B cell (primary cell): ENCODE results near the gene FBXW4. TPM values are rescaled to one million over a fixed set of nuclear protein-coding genes. Genes with fewer than 3 reads are reported as not detected.

Experiments used
- ATAC-seq: fragments of 200-7000 bp; cut with Tn5 transposase; one replicate; pipeline ENCODE4 v1.10.0; 2021; ENCODE audit warnings: low read depth, mild to moderate bottlenecking, moderate number of reproducible peaks, moderate library complexity
- CTCF ChIA-PET: fragments of 350-600 bp; sonication (Branson Sonifier 250); formaldehyde crosslinking; loops from one replicate; lab custom pipeline; 2021; ENCODE audit warnings: antibody characterized with exemption, inconsistent platforms; lab: Charles Lee
- POLR2A ChIA-PET: fragments of 350-600 bp; sonication (Branson Sonifier 250); formaldehyde crosslinking; loops from one replicate; lab custom pipeline; 2021; ENCODE audit warnings: antibody characterized with exemption; lab: Charles Lee
- DNase-seq: peaks from one replicate; pipeline ENCODE4 v3.0.0; 2013
- H2AFZ ChIP-seq: 2 replicates; pipeline ENCODE4 v1.6.1; 2012; ENCODE audit warnings: mild to moderate bottlenecking, low read depth, low read length; ENCODE audit not compliant: insufficient read depth, poor library complexity, severe bottlenecking
- H3K27ac ChIP-seq, 2 donors: 1 replicate in 1 of 2; 2 replicates in 1 of 2; pipeline ENCODE4 v1.5.1; 2012 to 2013; ENCODE audit warnings: low read length in 2 of 2, mild to moderate bottlenecking in 2 of 2, moderate library complexity in 1 of 2
- H3K27me3 ChIP-seq, 4 experiments: fragments of 200-600 bp in 1 of 4; sonication (generic) in 1 of 4; replicated peaks in 1 of 4; 1 replicate in 2 of 4; 2 replicates in 2 of 4; pipeline versions ENCODE4 v1.6.1 to v1.7.0; 2013 to 2016; ENCODE audit warnings: low read length in 3 of 4, mild to moderate bottlenecking in 2 of 4, mixed read lengths in 1 of 4, moderate library complexity in 1 of 4; ENCODE audit not compliant: insufficient read depth in 4 of 4, control insufficient read depth in 3 of 4; ENCODE audit errors: control extremely low read depth in 1 of 4
- H3K36me3 ChIP-seq, 2 experiments: replicated peaks in 1 of 2; 1 replicate in 1 of 2; 2 replicates in 1 of 2; pipeline versions ENCODE4 v1.6.1 to v1.7.1; 2013; ENCODE audit warnings: low read length in 1 of 2; ENCODE audit not compliant: insufficient read depth in 2 of 2, control insufficient read depth in 1 of 2; ENCODE audit errors: control extremely low read depth in 1 of 2, extremely low read depth in 1 of 2
- H3K4me1 ChIP-seq, 2 donors: fragments of 200-600 bp in 1 of 2; sonication (generic) in 1 of 2; 1 replicate in 1 of 2; 2 replicates in 1 of 2; pipeline versions ENCODE4 v1.5.1 to v1.6.1; 2013 to 2017; ENCODE audit warnings: low read length in 2 of 2; ENCODE audit not compliant: control insufficient read depth in 2 of 2, insufficient read depth in 2 of 2
- H3K4me2 ChIP-seq: replicated peaks from 2 replicates; pipeline ENCODE3; 2012; ENCODE audit warnings: mild to moderate bottlenecking, low read depth, low read length; ENCODE audit not compliant: poor library complexity, severe bottlenecking
- H3K4me3 ChIP-seq, 5 experiments: fragments of 200-600 bp in 1 of 5; sonication (generic) in 1 of 5; 1 replicate in 3 of 5; 2 replicates in 2 of 5; pipeline versions ENCODE4 v1.5.1 to v1.7.0; 2011 to 2016; ENCODE audit warnings: low read length in 4 of 5, mild to moderate bottlenecking in 4 of 5, low read depth in 2 of 5, control low read depth in 1 of 5, moderate library complexity in 1 of 5; ENCODE audit not compliant: insufficient read depth in 1 of 5; ENCODE audit errors: control extremely low read depth in 1 of 5, extremely low read depth in 1 of 5
- H3K79me2 ChIP-seq: fragments of 200-600 bp; sonication (generic); one replicate; pipeline ENCODE4 v1.6.0; 2016; ENCODE audit warnings: low read length; ENCODE audit not compliant: control insufficient read depth, insufficient read depth
- H3K9ac ChIP-seq: fragments of 200-600 bp; sonication (generic); 2 replicates; pipeline ENCODE4 v1.6.1; 2017; ENCODE audit warnings: mild to moderate bottlenecking, low read length, moderate library complexity
- H3K9me3 ChIP-seq, 3 donors: one replicate each; pipeline versions ENCODE4 v1.6.1 to v1.7.1; 2013; ENCODE audit warnings: low read length in 2 of 3; ENCODE audit not compliant: control insufficient read depth in 2 of 3, insufficient read depth in 1 of 3; ENCODE audit errors: control extremely low read depth in 1 of 3
- H4K20me1 ChIP-seq: 2 replicates; pipeline ENCODE4 v1.6.0; 2012; ENCODE audit warnings: mild to moderate bottlenecking, low read length; ENCODE audit not compliant: insufficient read depth, control insufficient read depth, poor library complexity, severe bottlenecking
- H3K27ac Mint-ChIP-seq: one replicate; pipeline ENCODE4 v1.8.0; 2021; ENCODE audit warnings: mixed read lengths
- H3K27me3 Mint-ChIP-seq: one replicate; pipeline ENCODE4 v1.8.0; 2021; ENCODE audit warnings: mixed read lengths
- H3K4me1 Mint-ChIP-seq: one replicate; pipeline ENCODE4 v1.8.0; 2021; ENCODE audit warnings: mixed read lengths
- H3K4me3 Mint-ChIP-seq: one replicate; pipeline ENCODE4 v1.8.0; 2021; ENCODE audit warnings: mixed read lengths
- H3K9me3 Mint-ChIP-seq: one replicate; pipeline ENCODE4 v1.8.0; 2022; ENCODE audit warnings: mixed read lengths; ENCODE audit not compliant: insufficient read depth
- EZH2 ChIP-seq: IDR thresholded peaks from 2 replicates; pipeline ENCODE4 v1.6.1; 2012; ENCODE audit warnings: borderline replicate concordance, low read depth, mild to moderate bottlenecking, moderate library complexity, low read length; ENCODE audit not compliant: insufficient read depth, poor library complexity, severe bottlenecking
- WGBS: methylation state at CpG from one replicate; pipeline ENCODE4 v1.1.5; 2013; ENCODE audit warnings: missing lambda C conversion rate; ENCODE audit not compliant: insufficient coverage; 5-methylcytosine and 5-hydroxymethylcytosine counted together
- intact Hi-C: fragments of 100-400 bp; cut with micrococcal nuclease; formaldehyde crosslinking; loops from one replicate; pipeline ENCODE4 v1.10.0; 2022
- polyA plus RNA-seq: library from polyadenylated mRNA; depleted of rRNA; stranded (reverse); fragments of >200 nt; gene quantifications from 2 replicates; pipeline ENCODE4 v1.2.3, GENCODE V29; 2012
- total RNA-seq, 2 donors: library from RNA; stranded (reverse); fragments of 120-200 nt in 1 of 2; gene quantifications; 1 replicate in 1 of 2; 2 replicates in 1 of 2; pipeline versions ENCODE4 v1.2.3 to v1.2.4, GENCODE V29; 2013 to 2022
- TF ChIP-seq, protein P1 (sequence below): fragments of 200-600 bp; IDR thresholded peaks from one replicate; pipeline ENCODE4 v1.8.0; 2022; ENCODE audit warnings: antibody characterized with exemption, mild to moderate bottlenecking

FBXW4 gene
- total and polyA plus RNA-seq, 2 donors (not counting 1 experiment from before 2014, with no cell fraction given), result 72.9 to 99.6 TPM

- Mint-ChIP-seq H3K9me3 (no peaks in the 10 kb centered on the region), H3K4me3 (no peak overlapping the region), H3K4me1 (peaks cover 11% of the 10 kb centered on the region), H3K27me3 (no peaks in the 10 kb centered on the region), H3K27ac (peak overlapping the region; percentile 4)
- no peak overlapping the region for H3K4me2 ChIP-seq
- peaks cover 15% of the 10 kb centered on the region for H3K79me2 ChIP-seq
- H2AFZ ChIP-seq, result no peak overlapping the region
- 61% methylated on average over 4 of the region's 4 CpGs for WGBS
- H3K9ac ChIP-seq, result no peak overlapping the region
- intact Hi-C loops, result no loop called here
- H3K4me3 ChIP-seq, result no peak overlapping the region
- TF ChIP-seq, protein P1, sequence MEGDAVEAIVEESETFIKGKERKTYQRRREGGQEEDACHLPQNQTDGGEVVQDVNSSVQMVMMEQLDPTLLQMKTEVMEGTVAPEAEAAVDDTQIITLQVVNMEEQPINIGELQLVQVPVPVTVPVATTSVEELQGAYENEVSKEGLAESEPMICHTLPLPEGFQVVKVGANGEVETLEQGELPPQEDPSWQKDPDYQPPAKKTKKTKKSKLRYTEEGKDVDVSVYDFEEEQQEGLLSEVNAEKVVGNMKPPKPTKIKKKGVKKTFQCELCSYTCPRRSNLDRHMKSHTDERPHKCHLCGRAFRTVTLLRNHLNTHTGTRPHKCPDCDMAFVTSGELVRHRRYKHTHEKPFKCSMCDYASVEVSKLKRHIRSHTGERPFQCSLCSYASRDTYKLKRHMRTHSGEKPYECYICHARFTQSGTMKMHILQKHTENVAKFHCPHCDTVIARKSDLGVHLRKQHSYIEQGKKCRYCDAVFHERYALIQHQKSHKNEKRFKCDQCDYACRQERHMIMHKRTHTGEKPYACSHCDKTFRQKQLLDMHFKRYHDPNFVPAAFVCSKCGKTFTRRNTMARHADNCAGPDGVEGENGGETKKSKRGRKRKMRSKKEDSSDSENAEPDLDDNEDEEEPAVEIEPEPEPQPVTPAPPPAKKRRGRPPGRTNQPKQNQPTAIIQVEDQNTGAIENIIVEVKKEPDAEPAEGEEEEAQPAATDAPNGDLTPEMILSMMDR, result no peak
- TF ChIP-seq EZH2, result no peak
- H4K20me1 ChIP-seq, result peaks cover 50% of the 10 kb centered on the region
- H3K4me1 ChIP-seq, result no peaks in the 10 kb centered on the region
- H3K27ac ChIP-seq, result no peak overlapping the region
- DNase-seq (no peak), ATAC-seq (no peak)
- H3K9me3 ChIP-seq, result no peaks in the 10 kb centered on the region
- POLR2A ChIA-PET, result no interaction called here
- H3K27me3 ChIP-seq, result no peaks in the 10 kb centered on the region
- H3K36me3 ChIP-seq, result peaks cover 2 to 66% of the 10 kb centered on the region in 2 experiments
- CTCF ChIA-PET, result interaction anchor here (1.1 kb wide), 1 partner anchor 22 kb away, joined by 3 read pairs; no protein-coding TSS in a partner anchor
Observed at GRCh38 chr10:101624526-101625102, 70.4 kb downstream of the FBXW4 start.

DNA sequence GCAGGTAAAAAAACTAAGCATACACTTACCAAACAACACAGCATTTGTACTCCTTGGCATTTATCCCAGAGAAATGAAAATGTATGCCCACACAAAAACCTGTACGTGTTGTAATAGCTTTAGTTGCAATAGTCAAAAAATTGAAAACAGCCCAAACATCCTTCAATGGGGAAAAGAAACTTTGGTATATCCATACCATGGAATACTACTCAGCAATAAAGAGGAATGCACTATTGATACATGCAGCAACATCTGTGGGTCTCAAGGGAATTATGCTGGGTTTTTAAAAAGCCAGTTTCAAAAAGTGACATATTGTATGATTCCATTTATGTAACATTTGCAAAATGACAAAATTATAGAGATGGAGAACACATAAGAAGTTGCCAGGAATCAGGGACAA is 71.4 kb downstream of the FBXW4 start:
- CTCF ChIA-PET, result no interaction called here
- TF ChIP-seq, protein P1, result no peak
- no peak for TF ChIP-seq EZH2
- Histone ChIP-seq H3K4me2 (no peak overlapping the region), H3K4me1 (peaks cover 6 to 8% of the 10 kb centered on the region in 2 donors), H3K79me2 (peaks cover 8% of the 10 kb centered on the region), H3K36me3 (peaks cover 2 to 64% of the 10 kb centered on the region in 2 experiments), H3K9me3 (no peaks in the 10 kb centered on the region), H3K4me3 (no peak overlapping the region), H3K27me3 (no peaks in the 10 kb centered on the region), H2AFZ (no peak overlapping the region), H4K20me1 (peaks cover 50% of the 10 kb centered on the region), H3K9ac (no peak overlapping the region), H3K27ac (no peak overlapping the region)
- intact Hi-C loops, result no loop called here
- no CpG with 5 or more reads among the region's 1 CpG for WGBS
- Mint-ChIP-seq H3K27ac (no peak overlapping the region), H3K9me3 (no peaks in the 10 kb centered on the region), H3K27me3 (no peaks in the 10 kb centered on the region), H3K4me1 (peaks cover 17% of the 10 kb centered on the region), H3K4me3 (no peak overlapping the region)
- ATAC-seq (no peak), DNase-seq (no peak)
- POLR2A ChIA-PET, result no interaction called here
